GM06990 (cell line): ENCODE measurements around the gene MMP21.

ENCODE experiments used
- DNase-seq: peaks from one replicate; pipeline ENCODE4 v3.0.0-alpha.2; 2011; ENCODE audit not compliant: insufficient read length; ENCODE audit errors: extremely low read depth
- H3K27me3 ChIP-seq: replicated peaks from 2 replicates; pipeline ENCODE4 v1.6.0; 2011; ENCODE audit warnings: low read length; ENCODE audit not compliant: control insufficient read depth, insufficient read depth
- H3K36me3 ChIP-seq: 2 replicates; pipeline ENCODE4 v1.5.1; 2011; ENCODE audit warnings: low read length; ENCODE audit not compliant: control insufficient read depth, insufficient read depth
- H3K4me3 ChIP-seq: replicated peaks from 2 replicates; pipeline ENCODE4 v1.5.1; 2011; ENCODE audit warnings: low read depth, mild to moderate bottlenecking, control low read depth, low read length
- CTCF ChIP-seq: IDR thresholded peaks from 2 replicates; pipeline ENCODE4 v1.5.1; 2011; ENCODE audit warnings: low read length, control low read depth, mild to moderate bottlenecking, inconsistent platforms; ENCODE audit not compliant: insufficient read depth, poor library complexity, severe bottlenecking

The MMP21 gene

GRCh38 chr10:125739994-125740679, 35.5 kb downstream of the MMP21 start:
- DNase-seq = no peak
- TF ChIP-seq CTCF = no peak
- Histone ChIP-seq H3K36me3 (peaks cover 33% of the 10 kb centered on the region), H3K4me3 (no peak overlapping the region), H3K27me3 (no peaks in the 10 kb centered on the region)

GRCh38 chr10:125738206-125738605, 37.4 kb downstream of the MMP21 start:
- no peak for TF ChIP-seq CTCF
- no peaks in the 10 kb centered on the region for H3K27me3 ChIP-seq
- DNase-seq = no peak
- peaks cover 25% of the 10 kb centered on the region for H3K36me3 ChIP-seq
- H3K4me3 ChIP-seq = no peak overlapping the region

GRCh38 chr10:125734823-125735222, 40.8 kb downstream of the MMP21 start:
- Histone ChIP-seq H3K27me3 (no peaks in the 10 kb centered on the region), H3K4me3 (no peak overlapping the region), H3K36me3 (peaks cover 19% of the 10 kb centered on the region)
- DNase-seq = no peak
- TF ChIP-seq CTCF = no peak

- H3K27me3 ChIP-seq = no peaks in the 10 kb centered on the region
- no peak for DNase-seq
- peaks cover 23% of the 10 kb centered on the region for H3K36me3 ChIP-seq
These were observed 41.5 kb downstream of the MMP21 start for GRCh38 chr10:125734148-125734547.

GRCh38 chr10:125727436-125727835, 48.2 kb downstream of the MMP21 start:
- no peak for DNase-seq
- no peak for TF ChIP-seq CTCF
- H3K36me3 ChIP-seq = peaks cover 25% of the 10 kb centered on the region
- H3K4me3 ChIP-seq = no peak overlapping the region
- no peaks in the 10 kb centered on the region for H3K27me3 ChIP-seq

More at GRCh38 chr10:125734148-125734547, 41.5 kb downstream of the MMP21 start:
- no peak overlapping the region for H3K4me3 ChIP-seq
- TF ChIP-seq CTCF = no peak

GRCh38 chr10:125726914-125727313, 48.7 kb downstream of the MMP21 start:
- Histone ChIP-seq H3K36me3 (peaks cover 25% of the 10 kb centered on the region), H3K27me3 (no peaks in the 10 kb centered on the region), H3K4me3 (no peak overlapping the region)
- no peak for DNase-seq
- no peak for TF ChIP-seq CTCF
